ENCODE data around the gene VSIG10L2.

VSIG10L2 gene

DNA sequence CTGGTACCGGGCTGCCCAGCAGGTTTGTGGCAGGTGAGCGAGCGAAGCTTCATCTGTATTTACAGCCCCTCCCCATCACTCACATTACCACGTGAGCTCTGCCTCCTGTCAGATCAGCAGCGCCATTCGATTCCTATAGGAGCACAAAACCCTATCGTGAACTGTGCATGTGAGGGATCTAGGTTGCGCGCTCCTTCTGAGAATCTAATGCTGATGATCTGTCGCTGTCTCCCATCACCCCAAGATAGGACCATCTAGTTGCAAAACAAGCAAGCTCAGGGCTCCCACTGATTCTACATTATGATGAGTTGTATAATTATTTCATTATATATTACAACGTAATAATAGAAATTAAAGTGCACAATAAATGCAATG lies 15.8 kb upstream of the VSIG10L2 start:
- DNase-seq: no peak

DNA sequence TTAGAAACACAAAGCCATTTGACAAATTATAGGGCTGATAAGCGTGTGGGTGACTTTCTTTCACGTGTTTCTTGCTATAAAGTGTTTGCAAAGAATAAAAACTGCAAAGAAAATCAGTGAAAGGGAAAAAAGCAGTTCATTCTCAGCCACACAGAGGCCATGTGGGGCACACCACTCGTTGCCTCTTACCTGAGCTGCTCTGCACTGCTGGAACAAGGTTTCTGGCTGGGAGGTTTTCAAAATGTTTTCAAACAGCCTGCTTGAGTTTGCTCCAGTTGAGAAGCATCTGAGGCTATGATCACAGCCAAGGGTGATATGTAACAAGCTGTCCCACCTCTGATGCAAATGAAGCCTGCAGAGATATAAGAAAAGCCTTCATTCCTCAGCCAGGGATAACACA lies 14.7 kb upstream of the VSIG10L2 start:
- no peak for DNase-seq

- no peak for DNase-seq
Measured at GRCh38 chr11:125931668-125932067, 14.2 kb upstream of the VSIG10L2 start.

DNA sequence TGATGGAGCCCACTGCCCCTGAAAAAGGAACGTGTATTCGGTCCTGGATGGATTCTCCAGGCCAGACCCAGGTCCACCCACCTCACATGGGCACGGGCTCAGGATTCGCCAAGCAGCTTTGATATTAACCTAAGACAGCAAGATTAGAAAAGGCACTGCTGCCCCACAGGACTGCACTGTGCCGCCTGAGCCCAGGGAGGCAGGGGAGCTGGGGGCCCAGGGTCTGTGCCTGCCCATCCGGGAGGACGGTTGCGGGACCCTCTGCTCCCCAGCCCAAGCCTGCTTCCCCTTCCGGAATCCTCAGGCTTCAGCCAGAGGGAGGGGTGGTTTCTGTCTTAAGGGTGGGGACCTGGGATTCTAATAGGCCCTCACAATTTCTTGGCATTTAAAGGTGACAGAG lies 13.5 kb upstream of the VSIG10L2 start:
- DNase-seq: no peak

- no peak for DNase-seq
Measured at GRCh38 chr11:125933030-125933813, 12.6 kb upstream of the VSIG10L2 start.

- no peak for DNase-seq
Measured at GRCh38 chr11:125934473-125934872, 11.4 kb upstream of the VSIG10L2 start.

- DNase-seq: no peak
Measured at GRCh38 chr11:125935056-125935455, 10.8 kb upstream of the VSIG10L2 start.

DNA sequence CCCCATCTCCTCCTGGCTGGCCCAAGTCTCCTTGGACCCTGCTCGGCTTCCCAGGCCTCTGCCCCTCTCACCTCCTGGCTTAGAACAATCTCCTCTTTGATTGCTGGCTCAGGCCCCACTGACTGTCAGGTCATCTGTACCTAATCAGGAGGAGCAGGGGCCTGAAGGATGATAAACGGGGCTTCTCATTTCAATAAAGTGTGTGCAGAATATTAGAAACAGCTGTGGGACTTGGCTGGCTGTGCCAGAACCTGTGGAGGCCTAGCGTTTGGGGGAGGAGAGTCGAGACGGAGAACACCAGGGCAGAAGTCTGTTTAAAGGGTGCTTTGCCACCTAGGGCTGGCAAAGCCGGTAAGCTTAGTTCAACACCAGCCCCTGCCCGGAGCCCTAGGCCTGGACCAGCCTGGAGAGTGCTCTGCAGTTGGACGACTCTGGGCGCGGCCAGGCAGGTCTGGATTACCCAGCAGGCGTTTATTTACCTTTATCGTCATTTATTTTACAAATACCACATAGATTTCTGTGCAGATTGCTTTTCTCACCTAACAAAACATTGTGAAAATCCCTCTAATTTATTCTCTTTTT lies 10.1 kb upstream of the VSIG10L2 start:
- no peak for DNase-seq

DNA sequence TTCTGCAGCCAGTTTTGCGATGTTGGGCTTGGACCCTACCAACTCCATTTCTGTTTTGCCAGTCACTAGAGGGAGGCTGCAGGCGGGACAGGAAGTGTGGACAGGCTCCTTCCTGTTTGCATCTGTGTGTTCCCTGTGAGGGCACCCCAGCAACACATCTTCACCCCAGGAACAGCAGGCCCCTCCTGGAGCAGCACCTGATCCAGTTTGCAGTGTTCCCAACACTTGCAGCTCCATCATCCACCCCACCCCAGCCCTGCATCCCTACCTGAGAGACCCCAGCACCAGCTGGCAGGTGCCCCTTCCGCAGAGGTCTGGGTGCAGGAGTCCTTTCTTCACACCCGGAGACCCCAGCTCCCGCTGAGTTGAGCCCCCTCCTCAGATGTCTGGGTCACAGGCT lies 7.4 kb upstream of the VSIG10L2 start:
- no peak for DNase-seq

DNA sequence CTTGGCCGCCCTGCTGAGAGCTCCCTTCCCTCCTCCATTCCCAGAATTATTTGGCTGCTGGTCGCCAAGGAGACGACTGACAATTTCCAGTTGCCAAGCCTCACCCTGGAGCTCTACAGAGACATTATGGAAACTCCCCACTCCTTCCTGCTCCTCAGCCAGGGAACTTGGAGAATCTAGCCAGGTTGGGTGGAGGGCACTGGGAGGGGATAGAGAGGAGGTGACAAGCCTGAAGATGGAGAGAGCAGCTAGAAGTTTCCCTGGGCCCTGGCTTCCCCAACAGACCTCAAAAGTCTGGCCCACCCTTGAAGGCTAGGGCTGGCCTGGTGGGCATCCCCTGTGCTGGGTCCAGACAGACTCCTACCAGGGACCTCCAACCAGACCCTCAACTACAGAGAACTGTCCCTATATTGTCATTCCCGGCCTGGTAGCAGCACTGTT lies 6.7 kb upstream of the VSIG10L2 start:
- no peak for DNase-seq

GRCh38 chr11:125940145-125940544 lies 5.7 kb upstream of the VSIG10L2 start:
- DNase-seq: no peak

DNA sequence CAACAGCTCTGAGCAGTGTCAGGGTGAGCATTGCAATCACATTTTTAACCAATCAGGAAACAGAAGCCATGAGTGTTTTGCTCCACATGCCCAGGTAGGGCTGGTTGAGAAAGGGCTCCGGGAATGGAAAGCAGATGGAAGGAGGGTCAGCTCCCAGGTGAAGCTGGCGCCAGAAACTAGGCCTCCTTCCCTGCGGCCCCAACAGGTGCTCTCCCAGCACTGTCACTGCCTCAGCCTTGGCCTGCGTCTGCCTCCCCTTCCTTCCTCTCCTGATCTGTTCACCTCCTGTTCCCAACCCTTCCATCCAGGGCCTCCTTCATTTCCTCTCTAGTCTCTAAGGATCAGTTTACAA lies 4.6 kb upstream of the VSIG10L2 start:
- no peak for DNase-seq

GRCh38 chr11:125941619-125942611 lies 3.9 kb upstream of the VSIG10L2 start:
- DNase-seq: peak; percentile 26

DNA sequence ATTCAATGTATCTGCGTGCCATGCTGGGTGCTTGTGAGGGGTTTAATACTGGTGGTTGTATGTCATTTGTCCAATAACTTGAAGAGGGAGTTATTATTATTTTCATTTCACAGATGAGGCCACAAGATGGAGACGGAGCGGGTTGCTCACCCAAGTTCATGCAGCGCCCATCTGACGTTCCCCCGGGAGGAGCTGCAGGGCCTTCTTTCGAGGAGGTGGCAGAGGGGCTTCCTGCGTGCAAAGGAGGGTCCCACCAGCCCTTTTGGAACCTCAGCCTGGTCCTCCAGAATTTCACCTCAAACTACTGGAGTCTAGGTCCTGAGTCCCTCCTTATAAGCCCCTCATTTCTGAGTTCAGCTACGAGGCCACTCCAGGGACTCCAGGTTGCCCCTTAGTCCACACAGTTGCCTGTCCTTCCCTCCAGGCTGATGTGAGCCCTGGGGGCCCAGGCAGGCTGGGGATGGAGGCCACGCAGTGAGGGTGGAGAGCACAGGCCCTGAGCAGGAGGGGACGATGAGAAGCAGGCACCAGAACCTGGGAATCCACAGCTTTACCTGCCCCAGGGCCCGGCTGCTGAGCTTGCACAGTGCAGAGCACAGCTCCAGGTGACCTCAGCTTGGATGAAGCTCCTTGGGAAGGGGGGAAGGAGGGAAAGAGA lies 2.9 kb upstream of the VSIG10L2 start:
- no peak for DNase-seq

DNA sequence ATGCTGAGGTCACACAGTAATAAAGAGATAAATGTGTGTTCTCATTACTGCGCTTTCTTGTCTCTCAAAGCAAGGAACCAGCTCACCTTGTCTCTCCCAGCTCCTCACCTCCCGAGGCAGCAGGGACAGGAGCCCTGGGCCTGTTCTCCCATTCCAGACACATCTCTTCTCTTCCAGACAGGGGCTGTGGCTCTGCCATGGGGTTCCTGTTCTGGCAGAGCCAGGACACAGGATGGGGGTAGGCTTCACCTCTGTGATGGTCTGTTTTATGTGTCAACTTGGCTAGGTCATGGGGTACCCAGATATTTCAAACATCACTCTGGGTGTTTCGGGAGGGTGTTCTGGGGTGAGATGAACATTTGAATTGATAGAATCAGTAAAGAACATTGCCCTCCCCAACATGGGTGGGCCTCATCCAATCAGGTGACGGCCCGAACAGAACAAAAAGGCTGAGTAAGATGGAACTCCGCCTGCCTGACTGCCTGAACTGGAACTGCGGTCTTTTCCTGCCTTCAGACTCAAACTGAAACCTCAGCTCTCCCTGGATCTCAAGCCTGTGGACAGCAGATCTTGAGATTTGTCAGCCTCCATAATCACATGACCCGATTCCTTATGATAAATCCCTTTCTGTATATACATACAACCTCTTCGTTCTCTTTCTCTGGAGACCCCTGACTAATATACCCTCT lies 2.0 kb upstream of the VSIG10L2 start:
- no peak for DNase-seq

GRCh38 chr11:125944350-125945010 lies 1.4 kb upstream of the VSIG10L2 start:
- DNase-seq: no peak

DNA sequence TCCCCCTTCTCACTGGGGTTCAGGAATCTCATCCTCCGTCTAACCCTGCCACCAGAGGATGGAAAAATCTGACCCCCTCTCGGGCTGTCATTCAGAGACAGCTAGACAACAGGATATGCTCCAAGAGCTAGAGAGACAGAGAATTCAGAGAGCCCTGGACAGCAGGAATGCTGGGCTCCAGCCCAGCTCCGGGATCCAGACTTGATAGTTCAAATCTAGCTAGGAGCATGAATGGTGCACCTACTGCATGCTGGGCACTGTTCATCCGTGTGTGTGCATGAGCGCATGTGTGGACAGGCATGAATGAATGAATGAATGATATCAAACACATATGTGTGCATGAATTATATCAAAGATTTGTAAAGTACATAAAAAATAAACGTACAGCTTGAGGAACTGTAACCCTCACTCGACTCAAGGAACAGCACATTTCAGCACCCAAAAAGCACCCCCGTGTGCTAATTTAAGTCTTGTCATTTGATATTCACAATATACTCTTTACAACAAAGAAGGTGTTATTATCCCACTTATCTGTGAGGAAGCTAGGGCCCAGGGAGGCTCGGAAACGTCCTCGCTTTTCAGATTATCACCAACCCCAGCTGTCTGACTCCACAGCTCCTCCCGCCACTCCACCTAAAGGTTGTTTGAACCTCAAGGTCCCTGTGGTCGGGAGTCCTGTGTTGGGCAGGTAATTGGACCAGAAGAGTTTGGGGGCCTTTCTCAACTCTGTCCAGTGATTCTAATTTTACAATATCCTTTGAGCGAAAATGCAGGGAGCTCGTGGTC lies 640 bp upstream of the VSIG10L2 start:
- no peak for DNase-seq

DNA sequence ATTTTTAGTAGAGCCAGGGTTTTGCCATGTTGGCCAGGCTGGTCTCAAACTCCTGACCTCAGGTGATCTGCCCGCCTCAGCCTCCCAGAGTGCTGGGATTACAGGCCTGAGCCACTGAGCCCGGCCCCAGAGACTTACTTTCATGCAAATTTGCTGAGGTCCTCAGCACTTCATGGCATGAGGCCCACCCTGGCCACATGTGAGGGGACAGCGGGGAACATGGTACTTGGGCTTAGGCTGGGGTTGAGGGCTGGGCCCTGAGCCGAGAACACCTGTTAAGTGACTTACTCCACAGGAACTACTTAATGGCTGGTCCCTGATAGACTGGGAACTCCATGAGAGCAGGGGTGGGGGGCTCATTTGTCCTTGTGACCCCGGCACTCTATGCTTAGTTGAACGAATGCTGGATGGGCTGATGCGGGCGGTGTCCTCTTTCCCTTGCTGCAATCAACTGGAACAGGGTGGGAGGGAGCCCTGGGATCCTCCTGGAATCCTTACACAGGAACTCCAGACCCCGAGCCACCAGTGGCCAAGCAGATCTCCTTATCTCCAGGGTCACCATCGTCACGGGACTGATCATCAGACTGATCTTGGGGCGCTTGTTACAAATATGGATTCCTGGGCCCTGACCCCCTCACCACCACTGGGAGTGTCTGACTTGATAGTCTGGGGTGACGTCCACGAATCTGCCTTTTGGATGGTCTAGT lies 1.0 kb downstream of the VSIG10L2 start:
- DNase-seq: no peak

- DNase-seq: no peak
Measured at GRCh38 chr11:125947419-125948277, 1.8 kb downstream of the VSIG10L2 start.
